HG02943 (cell line): ENCODE data around the gene VPS9D1.

ENCODE experiments used
- ATAC-seq: cut with Tn5 transposase; IDR thresholded peaks from one replicate; pipeline ENCODE4 v1.9.1; 2021; ENCODE audit warnings: mild to moderate bottlenecking, low read depth, moderate library complexity; ENCODE audit not compliant: unreplicated experiment

Gene VPS9D1

GRCh38 chr16:89733322-89733721 lies 12.6 kb upstream of the VPS9D1 start:
- no peak for ATAC-seq

DNA sequence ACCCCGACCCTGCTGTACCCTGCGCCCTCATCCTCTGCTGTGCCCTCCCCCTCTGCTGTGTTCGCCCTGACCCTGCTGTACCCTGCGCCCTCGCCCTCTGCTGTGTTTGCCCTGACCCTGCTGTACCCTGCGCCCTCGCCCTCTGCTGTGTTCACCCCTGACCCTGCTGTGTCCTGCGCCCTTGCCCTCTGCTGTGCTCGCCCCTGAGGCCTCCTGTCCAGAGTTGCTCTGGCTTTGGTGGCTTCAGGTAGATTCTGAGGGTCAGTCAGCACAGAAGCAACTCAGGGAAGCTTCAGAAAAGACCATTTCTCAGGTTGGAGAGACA lies 12.2 kb upstream of the VPS9D1 start:
- no peak for ATAC-seq

DNA sequence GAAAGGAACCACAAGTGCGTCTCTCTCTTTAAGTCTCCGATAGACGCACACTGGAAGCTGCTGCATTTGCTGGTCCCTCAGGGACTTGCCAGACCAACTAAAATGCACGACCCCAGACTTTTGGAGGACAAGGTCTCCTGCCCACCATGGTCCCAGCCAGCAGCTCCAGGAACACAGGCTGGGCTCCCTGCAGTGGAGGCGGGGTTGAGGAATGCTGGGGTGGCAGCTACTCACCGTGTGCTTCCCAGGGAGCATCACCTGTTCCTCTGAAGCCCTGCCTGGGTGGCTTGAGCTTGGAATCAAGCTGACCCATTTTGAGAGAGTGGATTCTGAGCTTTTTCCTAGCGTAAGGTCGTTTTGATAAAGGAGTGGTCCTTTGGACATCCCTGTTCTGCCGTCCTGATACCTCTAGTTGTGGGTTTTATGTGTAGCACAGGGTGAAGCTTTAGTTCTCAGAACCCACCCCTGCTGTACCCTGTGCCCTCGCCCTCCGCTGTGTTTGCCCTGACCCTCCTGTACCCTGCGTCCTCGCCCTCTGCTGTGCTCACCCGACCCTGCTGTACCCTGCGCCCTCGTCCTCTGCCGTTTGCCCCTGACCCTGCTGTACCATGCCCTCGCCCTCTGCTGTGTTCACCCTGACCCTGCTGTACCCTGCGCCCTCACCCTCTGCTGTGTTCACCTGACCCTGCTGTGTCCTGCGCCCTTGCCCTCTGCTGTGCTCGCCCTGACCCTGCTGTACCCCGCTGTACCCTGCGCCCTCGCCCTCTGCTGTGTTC lies 11.6 kb upstream of the VPS9D1 start:
- no peak for ATAC-seq

DNA sequence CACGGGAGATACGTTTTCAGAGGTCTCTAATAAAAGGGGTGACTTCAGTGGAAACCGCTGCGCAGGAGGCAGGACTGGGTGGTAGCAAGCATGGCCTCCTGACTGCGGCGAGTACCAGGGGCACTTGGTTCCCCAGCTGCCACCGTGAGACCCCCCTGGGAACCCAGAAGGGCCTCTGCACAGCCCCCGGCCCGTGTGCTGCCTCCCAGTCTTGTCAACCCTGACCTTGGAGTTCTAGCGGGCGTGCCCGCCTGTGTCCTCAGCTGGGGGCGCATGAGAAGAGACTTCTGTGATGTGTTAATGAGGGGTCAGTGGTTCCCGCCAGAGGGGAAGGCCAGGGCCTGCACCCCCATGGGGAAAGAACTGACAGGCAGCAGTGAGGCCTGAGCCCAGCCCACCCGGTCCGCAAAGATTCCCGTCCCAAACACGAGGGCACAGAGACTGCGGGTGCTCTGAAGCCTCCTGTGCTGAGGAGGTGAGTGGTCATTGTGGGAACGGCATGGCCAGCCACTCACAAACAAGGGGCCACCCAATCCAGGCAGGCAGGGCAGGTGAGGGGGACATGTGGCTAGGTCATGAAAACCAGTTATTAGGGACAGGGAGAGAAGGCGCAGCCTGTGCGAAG lies 10.0 kb upstream of the VPS9D1 start:
- no peak for ATAC-seq

DNA sequence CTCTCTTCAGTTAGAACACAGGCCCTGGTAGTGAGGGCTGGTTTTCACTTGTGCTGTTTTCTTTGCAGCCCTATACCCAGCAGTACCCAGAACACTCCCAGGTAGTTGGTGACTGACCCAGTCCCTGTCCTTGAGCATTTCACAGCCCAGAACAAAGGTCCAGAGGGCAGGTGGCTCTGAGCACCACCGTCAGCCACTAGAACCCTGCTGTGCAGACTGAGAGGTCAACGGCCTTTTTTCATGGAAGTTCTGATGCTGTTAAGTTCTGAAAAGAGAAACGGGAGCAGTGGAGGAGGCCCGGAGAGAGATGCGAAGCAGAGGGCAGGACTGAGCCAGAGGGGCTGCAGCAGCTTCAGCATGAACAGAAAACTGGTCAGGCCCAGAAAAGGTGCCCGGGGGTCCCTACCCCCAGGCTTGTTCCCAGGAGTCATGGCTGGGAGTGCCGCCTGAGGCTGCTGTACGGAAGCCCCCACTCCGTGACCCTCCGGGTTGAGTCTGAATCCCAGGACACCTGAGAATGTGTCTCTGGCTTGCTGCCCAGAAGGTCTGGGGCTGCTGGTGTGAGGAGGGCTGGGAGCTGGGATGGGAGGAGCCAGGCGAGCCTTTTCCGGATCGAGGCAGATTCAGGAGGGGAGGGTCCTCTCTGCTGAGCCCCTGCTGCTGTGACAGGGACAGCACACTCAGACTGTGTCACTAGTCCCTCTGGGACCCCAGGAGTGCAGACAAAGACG lies 9.3 kb upstream of the VPS9D1 start:
- no peak for ATAC-seq

DNA sequence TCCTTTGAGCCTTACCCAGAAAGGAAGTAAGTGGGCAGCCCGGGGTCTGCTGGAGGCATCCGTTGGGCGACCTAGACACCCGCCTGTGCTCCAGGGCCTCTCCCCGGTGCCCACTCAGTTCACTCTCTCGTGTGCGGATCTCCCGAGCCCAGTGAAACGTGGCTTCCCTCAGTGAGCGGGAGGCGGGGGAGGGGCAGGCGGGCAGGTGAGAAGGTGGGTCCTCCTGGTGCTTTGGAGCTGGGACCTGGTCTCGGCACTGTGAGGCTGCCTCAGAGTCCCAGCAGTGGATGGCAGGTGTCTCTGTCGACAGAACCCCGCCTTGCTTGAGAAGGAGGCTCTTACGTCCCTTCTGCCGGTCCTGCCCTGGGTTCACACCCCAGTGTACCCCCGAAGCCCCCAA lies 8.6 kb upstream of the VPS9D1 start:
- ATAC-seq, result no peak

DNA sequence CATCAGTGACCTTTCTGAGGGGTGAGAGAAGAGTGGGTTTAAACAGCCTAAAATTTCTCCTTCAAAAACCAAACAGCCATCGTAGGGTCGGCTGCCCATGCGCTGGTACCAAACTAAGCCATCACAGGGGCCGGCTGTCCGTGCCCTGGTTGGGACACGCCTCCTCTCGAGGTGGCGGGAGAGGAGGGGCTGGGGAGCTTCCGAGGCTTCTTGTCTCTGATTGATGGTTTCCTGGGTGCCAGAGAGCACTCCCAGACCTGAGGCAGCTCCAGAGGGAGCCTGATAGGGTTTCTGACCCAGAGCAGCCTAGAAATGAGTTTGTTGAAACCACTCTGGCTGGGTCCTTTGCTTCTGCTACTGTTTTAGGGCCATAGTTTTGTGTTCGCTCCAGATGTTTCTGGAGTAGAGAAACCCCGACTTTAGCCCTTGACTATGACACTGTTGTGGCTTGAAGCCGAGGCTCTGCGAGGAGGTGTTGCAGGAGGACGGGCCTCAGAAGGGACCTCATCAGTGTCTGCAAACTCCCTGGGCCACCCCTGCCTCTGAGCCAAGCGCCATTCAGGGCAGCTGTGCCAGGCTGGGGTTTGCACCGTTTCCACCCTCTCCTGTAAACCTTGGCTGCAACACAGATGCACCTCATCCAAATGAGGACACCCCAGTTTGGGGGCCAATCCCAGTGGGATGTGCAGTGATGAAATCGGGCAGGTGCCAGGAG lies 6.9 kb upstream of the VPS9D1 start:
- ATAC-seq, result no peak

DNA sequence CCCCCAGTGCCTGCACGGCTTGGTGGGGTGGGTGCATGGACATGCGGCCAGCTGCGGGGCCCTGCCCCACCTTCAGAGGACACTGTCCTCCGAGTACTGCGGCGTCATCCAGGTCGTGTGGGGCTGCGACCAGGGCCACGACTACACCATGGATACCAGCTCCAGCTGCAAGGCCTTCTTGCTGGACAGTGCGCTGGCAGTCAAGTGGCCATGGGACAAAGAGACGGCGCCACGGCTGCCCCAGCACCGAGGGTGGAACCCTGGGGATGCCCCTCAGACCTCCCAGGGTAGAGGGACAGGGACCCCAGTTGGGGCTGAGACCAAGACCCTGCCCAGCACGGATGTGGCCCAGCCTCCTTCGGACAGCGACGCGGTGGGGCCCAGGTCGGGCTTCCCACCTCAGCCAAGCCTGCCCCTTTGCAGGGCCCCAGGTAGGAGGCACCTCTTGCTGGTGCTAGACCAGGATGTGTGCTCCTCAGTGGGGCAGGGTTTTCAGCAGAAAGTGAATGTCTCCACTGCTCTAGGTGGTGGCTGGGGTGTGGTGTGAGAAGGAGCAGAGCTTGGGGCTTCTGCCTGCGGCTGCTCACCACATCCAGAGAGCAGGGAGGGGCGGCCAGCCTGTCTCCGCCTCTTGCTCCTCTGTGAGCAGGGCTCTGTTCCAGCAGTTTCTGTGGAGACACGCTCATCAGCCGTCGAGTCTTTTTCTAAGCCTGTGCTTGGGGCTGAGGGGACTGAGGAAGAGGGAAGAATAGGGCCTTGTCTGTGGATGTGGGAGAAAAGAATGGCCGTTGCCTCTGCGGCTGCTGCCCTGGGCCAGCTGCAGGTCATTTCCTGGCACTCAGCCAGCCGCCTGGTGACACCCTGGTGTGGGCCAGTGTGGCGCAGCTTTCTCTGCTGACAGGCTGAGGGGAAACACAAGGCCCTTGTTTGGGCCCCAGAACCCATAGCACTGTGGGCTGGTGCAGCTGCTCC lies 2.9 kb upstream of the VPS9D1 start:
- no peak for ATAC-seq

- ATAC-seq, result peak; percentile 13
Observed at GRCh38 chr16:89722392-89723278, 1.9 kb upstream of the VPS9D1 start.

- peak; percentile 33 for ATAC-seq
Observed at GRCh38 chr16:89721546-89722391, 1.1 kb upstream of the VPS9D1 start.

DNA sequence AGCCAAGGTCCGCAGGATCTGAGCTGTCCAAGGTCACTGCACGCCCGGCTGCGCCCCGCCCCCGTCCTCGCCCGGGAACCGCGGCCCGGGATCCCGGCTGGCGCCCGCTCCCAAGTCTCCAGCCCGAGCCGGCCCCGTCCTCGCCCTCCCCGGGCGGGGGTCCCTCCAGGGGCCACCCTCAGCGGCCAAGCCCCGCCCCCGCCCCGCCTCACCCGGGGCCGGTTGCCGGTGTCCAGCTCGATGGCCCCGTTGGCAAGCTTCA lies 216 bp downstream of the VPS9D1 start:
- ATAC-seq, result peak; percentile 8

GRCh38 chr16:89717688-89718505 lies 2.8 kb downstream of the VPS9D1 start:
- no peak for ATAC-seq

DNA sequence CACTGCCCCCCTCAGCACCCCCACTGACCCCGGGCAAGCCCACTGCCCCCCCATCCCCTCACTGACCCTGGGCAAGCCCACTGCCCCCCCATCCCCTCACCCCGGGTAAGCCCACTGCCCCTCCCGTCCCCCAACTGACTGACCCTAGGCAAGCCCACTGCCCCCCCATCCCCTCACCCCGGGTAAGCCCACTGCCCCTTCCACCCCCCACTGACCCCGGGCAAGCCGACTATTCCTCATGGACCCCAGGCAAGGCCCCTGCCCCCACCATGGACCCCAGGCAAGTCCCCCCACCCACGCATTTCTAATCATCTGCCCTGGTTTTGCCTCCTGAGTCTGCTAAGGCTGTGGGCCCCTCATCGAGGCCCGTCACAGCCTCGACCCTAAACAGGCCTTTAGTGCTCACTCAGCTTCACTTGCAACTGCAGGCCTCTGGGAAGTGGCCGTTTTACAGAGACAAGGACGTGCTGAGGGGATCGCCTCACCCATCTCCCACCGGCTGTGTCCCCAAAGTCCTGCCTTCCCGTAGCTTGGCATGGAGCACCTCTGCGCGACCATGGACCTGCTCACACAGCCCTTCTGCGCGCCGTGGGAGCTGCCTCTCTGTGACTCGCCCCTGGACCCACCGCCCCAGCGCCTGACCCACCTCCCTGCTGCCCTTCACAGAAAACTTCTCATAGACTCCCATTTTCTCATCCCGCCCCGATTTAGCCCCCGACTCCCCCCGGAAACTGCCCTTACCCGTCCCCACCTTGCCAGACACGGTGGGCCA lies 3.6 kb downstream of the VPS9D1 start:
- ATAC-seq, result no peak

GRCh38 chr16:89716493-89716892 lies 4.2 kb downstream of the VPS9D1 start:
- no peak for ATAC-seq

- no peak for ATAC-seq
Observed at GRCh38 chr16:89712274-89712781, 8.4 kb downstream of the VPS9D1 start.

GRCh38 chr16:89711601-89712273 lies 9.0 kb downstream of the VPS9D1 start:
- ATAC-seq, result no peak
